ENCODE data around the gene CNDP2. TPM values are rescaled to one million over a fixed set of nuclear protein-coding genes. Genes with fewer than 3 reads are reported as not detected.

Gene CNDP2
- total RNA-seq, 1 donor from 2014 or later, result 52.5 TPM

GRCh38 chr18:74540652-74541421 is 44.7 kb downstream of the CNDP2 start:
- Histone ChIP-seq H3K27ac (no peak overlapping the region), H3K36me3 (no peaks in the 10 kb centered on the region), H3K4me1 (no peaks in the 10 kb centered on the region), H3K27me3 (no peaks in the 10 kb centered on the region), H3K9me3 (no peaks in the 10 kb centered on the region), H3K4me3 (no peak overlapping the region)
- no peak for TF ChIP-seq POLR2AphosphoS5 (IDR thresholded peaks at IDR 0.05; ENCODE audit: insufficient read depth in 1 of 2, low read depth in 1 of 2)
- TF ChIP-seq, protein P1, sequence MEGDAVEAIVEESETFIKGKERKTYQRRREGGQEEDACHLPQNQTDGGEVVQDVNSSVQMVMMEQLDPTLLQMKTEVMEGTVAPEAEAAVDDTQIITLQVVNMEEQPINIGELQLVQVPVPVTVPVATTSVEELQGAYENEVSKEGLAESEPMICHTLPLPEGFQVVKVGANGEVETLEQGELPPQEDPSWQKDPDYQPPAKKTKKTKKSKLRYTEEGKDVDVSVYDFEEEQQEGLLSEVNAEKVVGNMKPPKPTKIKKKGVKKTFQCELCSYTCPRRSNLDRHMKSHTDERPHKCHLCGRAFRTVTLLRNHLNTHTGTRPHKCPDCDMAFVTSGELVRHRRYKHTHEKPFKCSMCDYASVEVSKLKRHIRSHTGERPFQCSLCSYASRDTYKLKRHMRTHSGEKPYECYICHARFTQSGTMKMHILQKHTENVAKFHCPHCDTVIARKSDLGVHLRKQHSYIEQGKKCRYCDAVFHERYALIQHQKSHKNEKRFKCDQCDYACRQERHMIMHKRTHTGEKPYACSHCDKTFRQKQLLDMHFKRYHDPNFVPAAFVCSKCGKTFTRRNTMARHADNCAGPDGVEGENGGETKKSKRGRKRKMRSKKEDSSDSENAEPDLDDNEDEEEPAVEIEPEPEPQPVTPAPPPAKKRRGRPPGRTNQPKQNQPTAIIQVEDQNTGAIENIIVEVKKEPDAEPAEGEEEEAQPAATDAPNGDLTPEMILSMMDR (IDR thresholded peaks at IDR 0.05), result no peak
- no peak for TF ChIP-seq POLR2A (IDR thresholded peaks at IDR 0.05)
- no peak for DNase-seq (ENCODE audit: extremely low spot score in 2 of 2)
- intact Hi-C loops (cut with DNase I), result loop anchor here (5.0 kb wide), 1 partner anchor 189 kb away; no protein-coding TSS in a partner anchor

GRCh38 chr18:74541703-74542555 is 45.8 kb downstream of the CNDP2 start:
- no peaks in the 10 kb centered on the region for H3K9me3 ChIP-seq
- H3K36me3 ChIP-seq, result no peaks in the 10 kb centered on the region
- no peaks in the 10 kb centered on the region for H3K27me3 ChIP-seq
- H3K4me1 ChIP-seq, result peaks cover 8% of the 10 kb centered on the region
- H3K27ac ChIP-seq, result no peak overlapping the region
- no peak overlapping the region for H3K4me3 ChIP-seq
- TF ChIP-seq POLR2A (IDR thresholded peaks at IDR 0.05), result no peak
- no peak for TF ChIP-seq POLR2AphosphoS5 (IDR thresholded peaks at IDR 0.05; ENCODE audit: insufficient read depth in 1 of 2, low read depth in 1 of 2)
- TF ChIP-seq, protein P1 (IDR thresholded peaks at IDR 0.05), result no peak
- DNase-seq (ENCODE audit: extremely low spot score in 2 of 2), result no peak
- intact Hi-C loops (cut with DNase I), result loop anchor here (5.0 kb wide), 1 partner anchor 190 kb away; no protein-coding TSS in a partner anchor

- H3K4me1 ChIP-seq, result peaks cover 8% of the 10 kb centered on the region
- no peak overlapping the region for H3K4me3 ChIP-seq
- peaks cover 6% of the 10 kb centered on the region for H3K9me3 ChIP-seq
- no peaks in the 10 kb centered on the region for H3K36me3 ChIP-seq
- TF ChIP-seq POLR2A (IDR thresholded peaks at IDR 0.05) (no peak), POLR2AphosphoS5 (IDR thresholded peaks at IDR 0.05; ENCODE audit: insufficient read depth in 1 of 2, low read depth in 1 of 2) (no peak)
- TF ChIP-seq, protein P1 (IDR thresholded peaks at IDR 0.05), result no peak
- no peaks in the 10 kb centered on the region for H3K27me3 ChIP-seq
- DNase-seq (ENCODE audit: extremely low spot score in 2 of 2), result no peak
- intact Hi-C loops (cut with DNase I), result loop anchor here (5.0 kb wide), 1 partner anchor 193 kb away; no protein-coding TSS in a partner anchor
- no peak overlapping the region for H3K27ac ChIP-seq
Measured at GRCh38 chr18:74544898-74545297, 48.7 kb downstream of the CNDP2 start.

DNA sequence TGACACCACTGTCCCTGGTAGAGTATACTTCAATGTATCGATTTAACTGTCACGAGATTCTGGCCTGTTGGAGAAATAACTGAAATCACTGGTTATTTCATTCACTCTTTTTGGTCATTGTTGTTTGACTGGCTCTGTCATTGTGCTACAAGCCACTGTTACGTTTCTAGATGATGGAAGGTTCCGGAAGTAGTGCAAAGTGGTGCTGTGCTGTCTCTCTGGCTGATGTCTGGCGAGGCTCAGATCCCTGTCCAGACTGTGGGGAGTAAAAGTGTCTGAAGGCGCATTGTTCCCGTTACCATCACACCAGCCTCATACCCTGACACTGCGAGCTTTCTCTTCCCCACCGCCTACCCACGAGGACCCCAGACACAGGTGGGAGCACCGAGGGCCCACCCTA is 49.8 kb downstream of the CNDP2 start:
- no peak for TF ChIP-seq POLR2AphosphoS5 (IDR thresholded peaks at IDR 0.05; ENCODE audit: insufficient read depth in 1 of 2, low read depth in 1 of 2)
- TF ChIP-seq, protein P1 (IDR thresholded peaks at IDR 0.05), result no peak
- TF ChIP-seq POLR2A (IDR thresholded peaks at IDR 0.05), result no peak
- intact Hi-C loops (cut with DNase I), result no loop called here
- H3K27ac ChIP-seq, result peak overlapping the region; percentile 46

More for the DNA sequence above, 49.8 kb downstream of the CNDP2 start:
- Histone ChIP-seq H3K9me3 (peaks cover 6% of the 10 kb centered on the region), H3K27me3 (no peaks in the 10 kb centered on the region), H3K36me3 (no peaks in the 10 kb centered on the region), H3K4me3 (no peak overlapping the region), H3K4me1 (peaks cover 8% of the 10 kb centered on the region)
- DNase-seq (ENCODE audit: extremely low spot score in 2 of 2), result no peak

All from vagina (tissue), 2 donors.